Lower leg skin (tissue), 4 donors: ENCODE measurements around the gene TAC4. TPM values are rescaled to one million over a fixed set of nuclear protein-coding genes. Genes with fewer than 3 reads are reported as not detected.

Source experiments
- DNase-seq, 2 donors: peaks; one replicate each; pipeline ENCODE4 v3.0.0-alpha.2; 2019; ENCODE audit warnings: low spot score in 2 of 2
- H3K4me3 ChIP-seq: fragments of 200-600 bp; sonication (generic); 2 replicates; pipeline ENCODE4 v1.5.1; 2017; ENCODE audit warnings: mild to moderate bottlenecking, low read depth; ENCODE audit not compliant: poor library complexity, severe bottlenecking
- CTCF ChIP-seq, 3 donors: fragments of 450-650 bp; IDR thresholded peaks; one replicate each; pipeline ENCODE4 v1.5.1; 2016; ENCODE audit warnings: antibody characterized with exemption in 3 of 3, mild to moderate bottlenecking in 3 of 3, moderate library complexity in 2 of 3
- POLR2A ChIP-seq, 2 donors: fragments of 450-650 bp; IDR thresholded peaks; one replicate each; pipeline ENCODE4 v1.6.1; 2016 to 2017; ENCODE audit warnings: antibody characterized with exemption in 2 of 2, mild to moderate bottlenecking in 1 of 2, moderate library complexity in 1 of 2
- WGBS, 2 donors: methylation state at CpG; one replicate each; pipeline ENCODE4 v1.1.5; 2018; 5-methylcytosine and 5-hydroxymethylcytosine counted together
- intact Hi-C: fragments of 100-400 bp; cut with DNase I; formaldehyde crosslinking; loops from one replicate; pipeline ENCODE4 v1.15.0; 2023; ENCODE audit warnings: low total_unique reads
- total RNA-seq, 4 donors: library from RNA; depleted of rRNA; stranded (reverse); fragments of >200 nt; gene quantifications; one replicate each; pipeline ENCODE4 v1.1.0, GENCODE V29; 2016

The TAC4 gene
- total RNA-seq, 4 donors from 2014 or later: not detected

- intact Hi-C loops: no loop called here
- TF ChIP-seq POLR2A (IDR thresholded peaks at IDR 0.05): no peak
- no peak for DNase-seq
- H3K4me3 ChIP-seq: no peak overlapping the region
- whole genome bisulfite sequencing, 2 donors: 72 to 77% methylated on average over 14 of the region's 14 CpGs
Measured at GRCh38 chr17:49878931-49879904, 31.3 kb upstream of the TAC4 start.

GRCh38 chr17:49875685-49876084 is 27.8 kb upstream of the TAC4 start:
- H3K4me3 ChIP-seq: no peak overlapping the region
- intact Hi-C loops: no loop called here
- TF ChIP-seq CTCF (IDR thresholded peaks at IDR 0.05): no peak
- no peak for TF ChIP-seq POLR2A (IDR thresholded peaks at IDR 0.05)
- whole genome bisulfite sequencing, 2 donors: 66 to 68% methylated on average over 9 of the region's 9 CpGs
- DNase-seq: no peak

GRCh38 chr17:49874911-49875310 is 27.0 kb upstream of the TAC4 start:
- 59 to 74% methylated on average over 2 of the region's 2 CpGs for WGBS, 2 donors
- TF ChIP-seq CTCF (IDR thresholded peaks at IDR 0.05) (no peak), POLR2A (IDR thresholded peaks at IDR 0.05) (no peak)
- intact Hi-C loops: no loop called here
- H3K4me3 ChIP-seq: no peak overlapping the region
- DNase-seq: no peak

GRCh38 chr17:49873926-49874325 is 26.1 kb upstream of the TAC4 start:
- H3K4me3 ChIP-seq: no peak overlapping the region
- intact Hi-C loops: no loop called here
- no peak for TF ChIP-seq CTCF (IDR thresholded peaks at IDR 0.05)
- TF ChIP-seq POLR2A (IDR thresholded peaks at IDR 0.05): no peak
- DNase-seq: no peak
- WGBS, 2 donors: 74 to 90% methylated on average over 3 of the region's 3 CpGs

GRCh38 chr17:49873466-49873865 is 25.6 kb upstream of the TAC4 start:
- WGBS, 2 donors: 50 to 79% methylated on average over 6 of the region's 6 CpGs
- no peak overlapping the region for H3K4me3 ChIP-seq
- intact Hi-C loops: no loop called here
- no peak for TF ChIP-seq CTCF (IDR thresholded peaks at IDR 0.05)
- no peak for TF ChIP-seq POLR2A (IDR thresholded peaks at IDR 0.05)
- no peak for DNase-seq

- no peak for DNase-seq
Measured at GRCh38 chr17:49872754-49873377, 25.0 kb upstream of the TAC4 start.

More at GRCh38 chr17:49872754-49873377, 25.0 kb upstream of the TAC4 start:
- H3K4me3 ChIP-seq: no peak overlapping the region
- WGBS, 2 donors: 77 to 79% methylated on average over 6 of the region's 6 CpGs
- intact Hi-C loops: no loop called here
- TF ChIP-seq POLR2A (IDR thresholded peaks at IDR 0.05) (no peak), CTCF (IDR thresholded peaks at IDR 0.05) (no peak)
